ENCODE results near the gene C11orf86.

C11orf86 gene

GRCh38 chr11:66964495-66964894 is 10.6 kb upstream of the C11orf86 start:
- H3K4me3 ChIP-seq (replicated peaks; ENCODE audit: low read depth, low read length) = no peak overlapping the region
- TF ChIP-seq CTCF (IDR thresholded peaks at IDR 0.05; ENCODE audit: low read depth, low read length, missing control alignments) = no peak
- DNase-seq (ENCODE audit: extremely low read depth, low read depth) = no peak

GRCh38 chr11:66966351-66966750 is 8.8 kb upstream of the C11orf86 start:
- no peak for TF ChIP-seq CTCF (IDR thresholded peaks at IDR 0.05; ENCODE audit: low read depth, low read length, missing control alignments)
- no peak overlapping the region for H3K4me3 ChIP-seq (replicated peaks; ENCODE audit: low read depth, low read length)
- no peak for DNase-seq (ENCODE audit: extremely low read depth, low read depth)

DNA sequence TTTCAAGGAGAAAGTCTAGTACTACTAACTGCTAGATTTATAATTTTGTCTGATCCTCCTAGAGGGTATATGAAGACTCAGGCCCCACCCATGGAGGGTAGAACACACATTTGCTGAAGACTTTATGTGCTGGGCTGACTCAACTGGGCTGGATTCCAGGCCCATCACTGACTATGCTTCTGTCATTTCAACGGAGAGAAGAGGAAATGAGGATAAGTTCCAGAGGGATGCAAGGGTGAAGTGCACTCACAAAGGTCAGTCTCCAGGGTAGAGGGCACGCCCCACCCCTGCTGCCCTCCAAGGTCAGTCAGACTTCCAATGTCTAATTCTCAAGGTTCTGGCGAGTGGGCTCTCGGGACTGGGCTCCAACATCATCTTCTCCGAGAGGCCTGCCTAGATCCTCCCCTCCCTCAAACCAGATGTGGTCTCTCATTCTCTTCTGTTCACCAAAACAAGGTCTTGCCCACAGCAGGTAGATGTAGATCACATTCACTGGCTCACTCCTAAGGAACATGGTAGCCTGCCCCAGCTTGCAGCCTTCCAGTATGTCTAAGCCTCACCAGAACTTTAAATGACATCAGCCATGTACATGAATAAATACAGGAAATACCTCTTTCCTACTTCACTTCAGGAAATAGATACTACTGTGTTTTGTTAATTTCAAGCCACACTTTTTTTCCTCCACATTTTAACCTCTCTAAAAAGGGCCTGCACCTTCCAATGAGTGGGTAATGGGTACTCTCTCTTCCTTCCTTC is 7.3 kb upstream of the C11orf86 start:
- DNase-seq (ENCODE audit: extremely low read depth, low read depth) = no peak
- no peak overlapping the region for H3K4me3 ChIP-seq (replicated peaks; ENCODE audit: low read depth, low read length)
- no peak for TF ChIP-seq CTCF (IDR thresholded peaks at IDR 0.05; ENCODE audit: low read depth, low read length, missing control alignments)

- no peak for TF ChIP-seq CTCF (IDR thresholded peaks at IDR 0.05; ENCODE audit: low read depth, low read length, missing control alignments)
- peak; percentile 75 for DNase-seq (ENCODE audit: extremely low read depth, low read depth)
- H3K4me3 ChIP-seq (replicated peaks; ENCODE audit: low read depth, low read length) = no peak overlapping the region
Measured at GRCh38 chr11:66969584-66970225, 5.4 kb upstream of the C11orf86 start.

- no peak overlapping the region for H3K4me3 ChIP-seq (replicated peaks; ENCODE audit: low read depth, low read length)
- DNase-seq (ENCODE audit: extremely low read depth, low read depth) = no peak
- no peak for TF ChIP-seq CTCF (IDR thresholded peaks at IDR 0.05; ENCODE audit: low read depth, low read length, missing control alignments)
Measured at GRCh38 chr11:66970371-66970806, 4.7 kb upstream of the C11orf86 start.

- peak; percentile 96 for DNase-seq (ENCODE audit: extremely low read depth, low read depth)
- no peak for TF ChIP-seq CTCF (IDR thresholded peaks at IDR 0.05; ENCODE audit: low read depth, low read length, missing control alignments)
- H3K4me3 ChIP-seq (replicated peaks; ENCODE audit: low read depth, low read length) = no peak overlapping the region
Measured at GRCh38 chr11:66970807-66971442, 4.2 kb upstream of the C11orf86 start.
